GM12891 (cell line): ENCODE measurements around the gene YBX2.

Experiments
- DNase-seq: peaks from one replicate; pipeline ENCODE4 v3.0.0; 2011; ENCODE audit warnings: low spot score; ENCODE audit not compliant: insufficient read length
- FAIRE-seq: peaks from 2 replicates; lab custom pipeline; 2011; peaks lifted over from hg19 to GRCh38; lab: Jason Lieb, UNC
- PAX5 ChIP-seq: IDR thresholded peaks from 2 replicates; pipeline ENCODE4 v1.6.1; 2011; ENCODE audit warnings: low read length, moderate library complexity, mild to moderate bottlenecking; ENCODE audit not compliant: insufficient read depth, severe bottlenecking
- POLR2A ChIP-seq: IDR thresholded peaks from 2 replicates; pipeline ENCODE4 v1.6.1; 2011; ENCODE audit warnings: low read depth, low read length, control low read depth
- POLR2AphosphoS5 ChIP-seq: IDR thresholded peaks from 2 replicates; pipeline ENCODE4 v1.6.1; 2011; ENCODE audit warnings: low read depth, low read length, control low read depth
- POU2F2 ChIP-seq: IDR thresholded peaks from 2 replicates; pipeline ENCODE4 v1.6.1; 2011; ENCODE audit warnings: low read depth, mild to moderate bottlenecking, control low read depth, low read length, moderate library complexity
- SPI1 ChIP-seq: IDR thresholded peaks from 2 replicates; pipeline ENCODE4 v1.6.1; 2011; ENCODE audit warnings: low read depth, low read length, control low read depth
- TAF1 ChIP-seq: IDR thresholded peaks from 2 replicates; pipeline ENCODE4 v1.6.1; 2011; ENCODE audit warnings: low read depth, low read length, control low read depth

The YBX2 gene

GRCh38 chr17:7313890-7314718, 19.7 kb upstream of the YBX2 start:
- FAIRE-seq: peak; percentile 23
- DNase-seq: no peak
- TF ChIP-seq POLR2AphosphoS5 (peak; percentile 65; the same call in 1 of the 2 replicates), POU2F2 (no peak)

DNA sequence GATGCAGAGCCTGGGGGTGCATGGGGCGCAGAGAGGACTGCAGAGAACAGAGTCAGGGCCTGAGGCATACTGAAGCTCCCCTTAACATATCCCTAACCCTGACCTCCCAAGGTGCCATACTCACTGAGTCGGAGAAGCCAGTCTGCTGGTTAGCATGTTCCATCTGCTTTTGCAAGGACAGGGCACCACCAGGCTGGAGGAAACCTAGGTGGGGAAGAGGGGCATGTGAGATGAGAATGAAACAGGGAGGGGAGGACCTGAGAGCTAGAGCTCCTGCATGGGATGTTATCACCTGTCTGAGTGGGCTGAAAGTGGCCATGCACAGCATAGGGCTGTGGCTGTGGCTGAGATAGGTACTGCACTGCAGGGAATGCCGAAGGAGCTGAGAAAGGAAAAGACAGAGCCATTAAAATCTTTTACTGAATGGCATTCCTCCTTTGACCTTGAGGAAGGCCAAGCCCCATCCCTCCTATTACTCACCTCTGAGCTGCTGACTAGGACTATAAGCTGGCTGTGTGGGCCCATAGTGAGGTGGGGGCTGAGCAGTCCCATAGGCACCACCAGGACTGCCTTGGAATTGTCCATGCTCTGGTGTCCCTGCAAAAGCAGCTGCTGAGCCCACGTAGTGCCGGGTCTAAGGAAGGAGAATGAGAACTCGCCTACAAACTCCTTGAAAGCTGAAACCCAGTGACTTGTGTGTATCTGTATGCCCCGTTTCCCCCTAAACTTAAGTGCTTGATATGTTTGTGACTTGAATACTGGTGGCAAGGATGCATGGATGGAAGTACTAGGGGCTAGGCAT, 18.9 kb upstream of the YBX2 start:
- TF ChIP-seq SPI1 (no peak), POLR2AphosphoS5 (peak; percentile 94), POLR2A (peak; percentile 78), POU2F2 (peak; percentile 73)
- DNase-seq: no peak
- FAIRE-seq: peak; percentile 48

DNA sequence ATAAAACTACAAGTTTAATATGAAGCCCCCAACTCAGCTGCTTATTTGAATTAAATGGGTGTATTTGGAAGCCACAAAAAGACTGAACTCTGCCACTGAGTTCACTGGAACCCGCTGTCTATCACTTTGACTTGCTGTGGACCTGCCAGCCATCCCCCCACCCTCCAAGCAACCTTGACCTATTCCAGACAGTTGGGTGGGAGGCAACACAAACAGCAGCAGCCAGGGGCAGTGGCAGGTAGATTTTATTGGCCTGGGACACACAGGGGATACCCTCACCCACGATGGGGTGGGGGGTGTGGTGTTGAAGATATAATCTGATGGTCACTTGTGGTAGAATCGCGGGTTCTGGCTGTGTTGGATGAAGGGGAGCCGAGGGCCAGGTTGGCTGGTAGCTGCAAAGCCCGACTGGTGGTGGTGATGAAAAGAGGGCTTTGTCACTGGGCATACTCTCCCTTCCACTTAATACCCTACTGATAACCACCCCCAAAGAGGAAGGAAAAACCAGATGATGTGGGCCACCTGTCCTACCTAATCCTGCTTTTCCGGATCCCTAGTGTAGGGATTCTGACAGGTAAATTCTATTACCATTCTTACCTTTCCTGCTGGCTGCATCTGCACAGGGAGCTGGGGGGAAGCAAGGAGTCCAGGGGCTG, 18.1 kb upstream of the YBX2 start:
- TF ChIP-seq POU2F2 (no peak; the same call in 1 of the 2 replicates), POLR2AphosphoS5 (no peak), PAX5 (no peak), SPI1 (no peak), POLR2A (0 out of 2 replicates have a peak, but pooled peaks have one; percentile 11)
- no peak for FAIRE-seq
- no peak for DNase-seq

- 0 out of 2 replicates have a peak, but pooled peaks have one; percentile 27 for TF ChIP-seq POLR2AphosphoS5
- peak; percentile 63 for TF ChIP-seq POLR2A
- no peak for TF ChIP-seq PAX5
- no peak for FAIRE-seq
- no peak for DNase-seq
Measured at GRCh38 chr17:7311110-7311705, 16.8 kb upstream of the YBX2 start.

GRCh38 chr17:7309628-7310027, 15.2 kb upstream of the YBX2 start:
- TF ChIP-seq POU2F2: no peak
- TF ChIP-seq SPI1: no peak
- TF ChIP-seq PAX5: no peak
- no peak for TF ChIP-seq POLR2A
- no peak for TF ChIP-seq TAF1
- TF ChIP-seq POLR2AphosphoS5: 0 out of 2 replicates have a peak, but pooled peaks have one; percentile 21
- no peak for DNase-seq
- FAIRE-seq: no peak

DNA sequence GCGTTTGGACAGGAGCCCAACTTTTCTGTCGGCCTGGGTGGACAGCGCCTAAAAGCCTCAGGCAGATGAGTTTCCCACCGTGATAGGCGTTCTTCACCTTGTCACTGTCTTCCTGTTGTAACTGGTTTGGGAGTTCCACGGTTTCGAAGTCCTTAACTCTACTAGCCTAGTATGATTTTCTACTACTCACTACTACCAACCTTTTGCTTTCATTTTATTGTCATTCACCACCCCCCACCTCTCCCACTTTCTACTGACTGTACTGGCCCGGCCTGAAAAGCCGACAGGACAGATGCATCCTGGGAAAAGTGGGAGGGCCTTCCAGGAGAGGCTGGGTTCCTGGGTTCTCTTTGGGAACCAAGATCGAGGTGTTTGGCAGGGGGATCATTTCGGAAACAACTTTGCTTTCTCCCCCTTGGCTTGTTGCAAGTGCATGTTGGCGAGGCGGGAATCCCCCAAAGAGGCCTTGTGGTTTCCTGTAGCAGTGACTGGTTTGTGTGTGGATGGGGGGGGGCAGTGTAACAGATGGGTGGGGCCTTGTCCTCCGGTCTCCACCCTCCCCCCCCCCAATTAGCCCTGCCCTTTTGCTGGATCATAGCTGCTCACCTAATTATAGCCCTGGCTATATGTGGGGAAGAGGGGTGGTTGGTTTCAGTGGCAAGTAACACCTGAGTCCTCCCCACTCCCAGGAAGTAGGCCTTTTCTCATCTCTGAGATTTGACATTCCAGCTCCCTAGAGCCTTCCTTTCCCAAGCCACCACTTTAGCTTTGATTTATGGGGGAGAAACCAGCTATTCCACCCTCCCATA, 14.4 kb upstream of the YBX2 start:
- TF ChIP-seq POU2F2: peak; percentile 48
- peak; percentile 89 for TF ChIP-seq POLR2AphosphoS5
- peak; percentile 76 for TF ChIP-seq POLR2A
- TF ChIP-seq SPI1: no peak
- FAIRE-seq (peak; percentile 75), DNase-seq (no peak)

DNA sequence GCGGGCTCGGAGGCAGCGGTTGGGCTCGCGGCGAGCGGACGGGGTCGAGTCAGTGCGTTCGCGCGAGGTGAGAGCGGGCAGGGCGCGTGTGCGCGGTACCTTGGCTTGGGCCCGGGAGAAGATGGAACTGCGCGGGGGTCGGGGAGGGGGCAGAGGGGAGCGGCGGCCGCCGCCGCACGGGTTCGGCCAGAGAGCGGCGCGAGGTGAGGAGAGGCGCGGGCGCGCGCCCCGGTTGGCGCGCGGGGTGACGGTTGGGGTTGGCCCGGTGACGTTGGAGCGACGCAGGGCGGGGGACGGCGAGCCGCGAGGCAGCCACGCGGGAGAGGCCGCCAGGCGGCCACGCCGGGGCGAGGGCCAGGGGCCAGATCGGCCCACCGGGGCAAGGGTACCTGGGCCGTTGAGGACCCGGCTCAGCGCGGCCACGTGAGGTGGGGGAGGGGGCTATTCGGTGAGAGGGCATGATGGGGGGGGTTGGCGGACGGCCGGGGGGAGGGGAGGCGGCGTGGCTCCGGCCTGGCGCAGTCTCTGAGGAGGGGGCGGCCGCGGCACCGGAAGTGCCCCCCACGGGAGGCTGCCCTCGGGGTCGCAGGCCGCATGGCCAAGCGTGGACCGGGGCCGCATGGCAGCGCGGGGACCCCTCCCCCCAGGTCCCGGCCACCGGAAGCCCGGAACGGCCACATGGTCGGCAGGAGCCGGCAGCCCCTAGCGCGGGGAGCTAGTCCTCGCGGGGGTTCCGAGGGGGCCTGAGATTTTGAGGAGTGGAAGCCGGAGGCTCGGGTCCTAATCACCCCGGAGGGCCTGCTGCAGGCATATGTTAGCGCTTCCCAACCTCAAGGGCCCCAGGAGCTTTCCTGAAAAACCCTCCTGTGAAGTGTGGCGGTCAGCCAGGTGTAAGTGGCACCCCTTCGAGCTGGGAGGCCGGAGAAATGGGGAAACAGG, 13.5 kb upstream of the YBX2 start:
- TF ChIP-seq PAX5 (no peak), POLR2A (0 out of 2 replicates have a peak, but pooled peaks have one; percentile 8), TAF1 (no peak), SPI1 (no peak), POLR2AphosphoS5 (no peak), POU2F2 (no peak)
- FAIRE-seq (no peak), DNase-seq (no peak)
